K562 (cell line): ENCODE results near the gene RNU2-63P. TPM values are rescaled to one million over a fixed set of nuclear protein-coding genes. Genes with fewer than 3 reads are reported as not detected.

Experiments
- ATAC-seq: fragments of 200-7000 bp; cut with Tn5 transposase; 3 replicates; pipeline ENCODE4 v1.9.1; 2020; ENCODE audit warnings: moderate library complexity
- BruUV-seq: library from RNA; stranded (reverse); fragments of 400-500 nt; replicated peaks from 2 replicates; lab custom pipeline; 2021; lab: Mats Ljungman, UMichigan
- CTCF ChIA-PET: fragments of 300-600 bp; formaldehyde crosslinking; extraction: SDS; loops from one replicate; lab custom pipeline; 2021; ENCODE audit warnings: low intra/inter-chr PET ratio; lab: Yijun Ruan, JAX
- POLR2A ChIA-PET: fragments of 300-600, 350-650 bp; sonication (Branson Sonifier 250); formaldehyde crosslinking; extraction: SDS; loops from one replicate; lab custom pipeline; 2021; ENCODE audit warnings: antibody characterized with exemption, inconsistent platforms; lab: Yijun Ruan, JAX
- DNase-seq, 4 experiments: peaks; one replicate each; pipeline versions ENCODE4 v3.0.0 to v3.0.0-alpha.2; 2011 to 2018; ENCODE audit warnings: low spot score in 3 of 4, mixed read lengths in 3 of 4; ENCODE audit errors: extremely low read depth in 1 of 4
- FAIRE-seq: peaks from 2 replicates; lab custom pipeline; 2011; peaks lifted over from hg19 to GRCh38; lab: Jason Lieb, UNC
- H2AFZ ChIP-seq: 2 replicates; pipeline ENCODE4 v1.6.0; 2011; ENCODE audit warnings: low read depth, low read length, control low read depth, inconsistent platforms
- H3K27ac ChIP-seq: fragments of 200-600 bp; 3 replicates; pipeline ENCODE4 v1.8.0; 2011; ENCODE audit warnings: low read depth, mild to moderate bottlenecking, control low read depth, inconsistent platforms, low read length, moderate library complexity, mixed read lengths; ENCODE audit errors: extremely low read depth
- H3K27me3 ChIP-seq, 2 experiments: fragments of 300-600 bp in 1 of 2; 2 replicates in 1 of 2; 3 replicates in 1 of 2; pipeline versions ENCODE4 v1.6.0 to v1.8.0; 2011; ENCODE audit warnings: inconsistent platforms in 2 of 2, low read length in 2 of 2, mild to moderate bottlenecking in 1 of 2, mixed read lengths in 1 of 2, moderate library complexity in 1 of 2; ENCODE audit not compliant: control insufficient read depth in 2 of 2, insufficient read depth in 2 of 2
- H3K36me3 ChIP-seq: fragments of 300-600 bp; 3 replicates; pipeline ENCODE4 v1.8.0; 2011; ENCODE audit warnings: mild to moderate bottlenecking, low read length, inconsistent platforms; ENCODE audit not compliant: control insufficient read depth, insufficient read depth
- H3K4me1 ChIP-seq, 2 experiments: fragments of 200-600 bp in 1 of 2; replicated peaks in 1 of 2; 2 replicates in 1 of 2; 3 replicates in 1 of 2; pipeline versions ENCODE4 v1.5.1 to v1.8.0; 2011; ENCODE audit warnings: inconsistent platforms in 2 of 2, low read length in 2 of 2, mild to moderate bottlenecking in 1 of 2, mixed read lengths in 1 of 2, moderate library complexity in 1 of 2; ENCODE audit not compliant: control insufficient read depth in 2 of 2, insufficient read depth in 2 of 2
- H3K4me2 ChIP-seq: 2 replicates; pipeline ENCODE4 v1.6.1; 2011; ENCODE audit warnings: low read length, control low read depth, inconsistent platforms, mixed read lengths; ENCODE audit not compliant: insufficient read depth
- H3K4me3 ChIP-seq: fragments of 200-600 bp; sonication (generic), shearing (Covaris generic); 2 replicates; pipeline ENCODE4 v1.5.1; 2016; ENCODE audit warnings: control low read depth, inconsistent platforms
- H3K79me2 ChIP-seq: fragments of 200-600 bp; 3 replicates; pipeline ENCODE4 v1.8.0; 2011; ENCODE audit warnings: low read length, inconsistent platforms; ENCODE audit not compliant: control insufficient read depth, insufficient read depth
- H3K9ac ChIP-seq, 2 experiments: 2 replicates each; pipeline versions ENCODE4 v1.6.0 to v1.6.1; 2011; ENCODE audit warnings: low read depth in 2 of 2, low read length in 2 of 2, control low read depth in 1 of 2, inconsistent platforms in 1 of 2, mild to moderate bottlenecking in 1 of 2, mixed read lengths in 1 of 2; ENCODE audit not compliant: insufficient read depth in 1 of 2
- H3K9me1 ChIP-seq: one replicate; pipeline ENCODE4 v1.6.0; 2011; ENCODE audit warnings: inconsistent platforms, mild to moderate bottlenecking, low read length, moderate library complexity; ENCODE audit not compliant: control insufficient read depth, insufficient read depth
- H3K9me3 ChIP-seq: replicated peaks from 2 replicates; pipeline ENCODE4 v1.5.1; 2011; ENCODE audit warnings: low read depth, low read length, inconsistent platforms; ENCODE audit not compliant: control insufficient read depth, insufficient read depth
- H4K20me1 ChIP-seq: replicated peaks from 2 replicates; pipeline ENCODE4 v1.6.1; 2011; ENCODE audit warnings: low read length, inconsistent platforms, mixed read lengths; ENCODE audit not compliant: control insufficient read depth, insufficient read depth
- ARID1B ChIP-seq: fragments of 450-650 bp; IDR thresholded peaks from 2 replicates; pipeline ENCODE4 v1.6.1; 2016; ENCODE audit warnings: antibody characterized with exemption, mild to moderate bottlenecking, inconsistent platforms
- ATF2 ChIP-seq: sonication (generic); formaldehyde crosslinking; IDR thresholded peaks from 2 replicates; pipeline ENCODE4 v1.8.1; 2022; ENCODE audit warnings: missing genetic modification reagents
- FOSL1 ChIP-seq: fragments of 200-800 bp; sonication (Bioruptor generic); conservative IDR thresholded peaks from 2 replicates; pipeline ENCODE4 v1.6.1; 2016; ENCODE audit warnings: missing genetic modification characterization, missing compliant biosample characterization
- HMGN3 ChIP-seq: IDR thresholded peaks from 2 replicates; pipeline ENCODE4 v1.6.1; 2011; ENCODE audit warnings: borderline replicate concordance, low read depth, mild to moderate bottlenecking, mixed read lengths, low read length; ENCODE audit not compliant: insufficient read length; ENCODE audit errors: extremely low read depth
- MTA2 ChIP-seq: fragments of 450-650 bp; IDR thresholded peaks from 2 replicates; pipeline ENCODE4 v1.6.1; 2016; ENCODE audit warnings: low read depth
- NFATC3 ChIP-seq: fragments of 450-650 bp; IDR thresholded peaks from 2 replicates; pipeline ENCODE4 v1.6.1; 2017; ENCODE audit warnings: mild to moderate bottlenecking
- NR2C1 ChIP-seq, 2 experiments: fragments of 450-650 bp; IDR thresholded peaks; 2 replicates each; pipeline ENCODE4 v1.6.1; 2017; ENCODE audit warnings: mild to moderate bottlenecking in 2 of 2, antibody characterized with exemption in 1 of 2, inconsistent platforms in 1 of 2, missing compliant biosample characterization in 1 of 2, missing genetic modification characterization in 1 of 2
- NR2F6 ChIP-seq: fragments of 450-650 bp; formaldehyde crosslinking; IDR thresholded peaks from 2 replicates; pipeline ENCODE4 v1.4.0; 2020; ENCODE audit warnings: mild to moderate bottlenecking
- PCBP1 ChIP-seq: fragments of 200-400 bp; formaldehyde crosslinking; IDR thresholded peaks from 2 replicates; pipeline ENCODE4 v1.6.1; 2018; ENCODE audit warnings: mild to moderate bottlenecking, low read depth, low read length; ENCODE audit not compliant: poor library complexity, severe bottlenecking
- PHB2 ChIP-seq: fragments of 450-650 bp; IDR thresholded peaks from 2 replicates; pipeline ENCODE4 v1.6.1; 2017; ENCODE audit warnings: low read depth
- RCOR1 ChIP-seq, 2 experiments: IDR thresholded peaks; 2 replicates each; pipeline ENCODE4 v1.6.1; 2012; ENCODE audit warnings: low read depth in 2 of 2, low read length in 2 of 2, borderline replicate concordance in 1 of 2, improper control_type of control experiment in 1 of 2
- SOX6 ChIP-seq: fragments of 450-650 bp; IDR thresholded peaks from 2 replicates; pipeline ENCODE4 v1.6.1; 2014; ENCODE audit warnings: mild to moderate bottlenecking
- TFAP4 ChIP-seq: sonication (generic); formaldehyde crosslinking; IDR thresholded peaks from 2 replicates; pipeline ENCODE4 v1.8.0; 2022; ENCODE audit warnings: missing genetic modification reagents, mild to moderate bottlenecking, moderate library complexity, borderline replicate concordance
- ZMIZ1 ChIP-seq, 2 experiments: fragments of 150-350 bp in 1 of 2; IDR thresholded peaks; 2 replicates each; pipeline ENCODE4 v1.6.1; 2012 to 2016; ENCODE audit warnings: low read depth in 2 of 2, low read length in 2 of 2, mild to moderate bottlenecking in 1 of 2, moderate library complexity in 1 of 2
- ZZZ3 ChIP-seq: fragments of 450-650 bp; IDR thresholded peaks from 2 replicates; pipeline ENCODE4 v1.6.1; 2016; ENCODE audit warnings: antibody characterized with exemption, mild to moderate bottlenecking, moderate library complexity
- WGBS: fragments of 100-300 bp; shearing (Covaris generic); methylation state at CpG from one replicate; pipeline ENCODE4 v1.1.6; 2016; ENCODE audit warnings: low coverage, mixed read lengths; ENCODE audit not compliant: insufficient coverage; ENCODE audit errors: missing lambda C conversion rate; 5-methylcytosine and 5-hydroxymethylcytosine counted together
- in situ Hi-C: fragments of 300-500 bp; cut with MboI; formaldehyde crosslinking; loops from 4 replicates; pipeline ENCODE4 v1.15.0; 2018; ENCODE audit warnings: inconsistent platforms, mixed read lengths
- intact Hi-C: fragments of 100-400 bp; cut with micrococcal nuclease; formaldehyde crosslinking; loops from 2 replicates; pipeline ENCODE4 v1.14.2; 2022
- polyA plus RNA-seq, 8 experiments: library from polyadenylated mRNA; depleted of rRNA in 4 of 8; stranded (reverse) in 5 of 8; unstranded in 3 of 8; fragments of >200 nt; fragmentation: Nextera tagmentation in 2 of 8; fragmentation: Illumina TruSeq in 1 of 8; extraction: Ambion mirVana in 2 of 8; extraction: Trizol in 1 of 8; gene quantifications; 2 replicates each; pipeline versions ENCODE4 v1.2.1 to v1.2.3, GENCODE V29; 2011 to 2014; ENCODE audit warnings: inconsistent platforms in 1 of 8, missing spikeins in 1 of 8
- total RNA-seq, 7 experiments: library from RNA; depleted of rRNA in 6 of 7; stranded (reverse); fragments of >200 nt in 6 of 7; fragmentation: Illumina TruSeq in 2 of 7; extraction: Trizol in 2 of 7; gene quantifications; 2 replicates each; pipeline versions ENCODE4 v1.2.1 to v1.2.3, GENCODE V29; 2011 to 2021; ENCODE audit warnings: low replicate concordance in 1 of 7

Gene RNU2-63P
- total and polyA plus RNA-seq, 9 of the 15 experiments (the other 6 are each of a cell fraction or from before 2014, with no cell fraction given): 5.8 to 253 (median 169) TPM; not detected in 4

- no peak for ATAC-seq
- POLR2A ChIA-PET: interaction anchor here (1.2 to 2.1 kb wide), 2 partner anchors 46 to 47 kb away, joined by 5 to 8 read pairs; partner anchors contain the start of gene RNU2-63P
- 28% methylated on average over 3 of the region's 3 CpGs for WGBS
- no peaks in the 10 kb centered on the region for H3K36me3 ChIP-seq
- intact Hi-C loops: loop anchor here (2.0 to 5.0 kb wide), 2 partner anchors 98 to 126 kb away; no protein-coding TSS in a partner anchor
- DNase-seq: peak in 1 of 4 experiments; percentile 49
- no peaks in the 10 kb centered on the region for H3K9me1 ChIP-seq
- H3K4me1 ChIP-seq: peaks cover 25 to 50% of the 10 kb centered on the region in 2 experiments
- BruUV-seq: no TSS peak
- FAIRE-seq: no peak
- no peak overlapping the region for H2AFZ ChIP-seq
- no peaks in the 10 kb centered on the region for H3K27me3 ChIP-seq
- no peak overlapping the region for H3K27ac ChIP-seq
- no peak overlapping the region for H3K4me3 ChIP-seq
- H3K9me3 ChIP-seq: no peaks in the 10 kb centered on the region
- H3K79me2 ChIP-seq: no peaks in the 10 kb centered on the region
- H4K20me1 ChIP-seq: no peaks in the 10 kb centered on the region
- H3K4me2 ChIP-seq: no peak overlapping the region; the same call in 1 of the 2 replicates
- no peak overlapping the region for H3K9ac ChIP-seq
- in situ Hi-C loops: no loop called here
- CTCF ChIA-PET: interaction anchor here (1.9 kb wide), 1 partner anchor 99 kb away, joined by 12 read pairs; no protein-coding TSS in a partner anchor
- no peak for TF ChIP-seq TFAP4 (CRISPR knock-in tag)
- TF ChIP-seq ATF2 (CRISPR knock-in tag): no peak
- no peak for TF ChIP-seq ZZZ3
- TF ChIP-seq ZMIZ1 (IDR thresholded peaks at IDR 0.05; ENCODE audit: low read depth in 2 of 2, low read length in 2 of 2): no peak
- peak; percentile 79; the same call in 1 of the 2 replicates for TF ChIP-seq NFATC3
- TF ChIP-seq HMGN3: no peak
- TF ChIP-seq NR2C1 (IDR thresholded peaks at IDR 0.05): no peak
- 0 out of 2 replicates have a peak, but pooled peaks have one; percentile 30 for TF ChIP-seq NR2C1 (tag; IDR thresholded peaks at IDR 0.05)
- peak; percentile 83 for TF ChIP-seq FOSL1 (tag)
- TF ChIP-seq RCOR1 (IDR thresholded peaks at IDR 0.05; ENCODE audit: borderline replicate concordance in 1 of 2, low read depth in 2 of 2, low read length in 2 of 2): peak in 1 of 2 experiments; percentile 49; a peak in 1 of 4 replicates
- TF ChIP-seq NR2F6: no peak
- peak; percentile 35; the same call in 1 of the 2 replicates for TF ChIP-seq MTA2
- no peak for TF ChIP-seq PCBP1
- TF ChIP-seq PHB2: no peak
- peak; percentile 78 for TF ChIP-seq ARID1B
- TF ChIP-seq SOX6: peak; percentile 89
These were observed 44.9 kb upstream of the RNU2-63P start for GRCh38 chr2:88061295-88061694.
